ENCODE data around the gene PDZD8.

Gene PDZD8

DNA sequence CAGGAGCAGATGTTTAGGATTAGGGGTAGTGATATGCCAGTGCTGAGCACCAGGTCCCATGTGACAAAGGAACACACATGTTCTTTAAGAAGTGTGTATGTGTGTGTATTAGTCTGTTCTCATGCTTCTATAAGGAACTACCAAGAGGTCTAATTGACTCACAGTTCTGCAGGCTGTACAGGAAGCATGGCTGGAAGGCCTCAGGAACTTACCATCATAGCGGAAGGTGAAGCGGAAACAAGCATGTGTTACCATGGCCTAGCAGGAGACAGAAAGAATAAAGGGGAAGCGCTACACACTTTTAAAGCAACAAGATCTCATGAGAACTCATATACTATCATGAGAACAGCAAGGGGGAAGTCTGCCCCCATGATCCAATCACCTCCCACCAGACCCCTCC is 22.8 kb upstream of the PDZD8 start:
- DNase-seq: no peak

DNA sequence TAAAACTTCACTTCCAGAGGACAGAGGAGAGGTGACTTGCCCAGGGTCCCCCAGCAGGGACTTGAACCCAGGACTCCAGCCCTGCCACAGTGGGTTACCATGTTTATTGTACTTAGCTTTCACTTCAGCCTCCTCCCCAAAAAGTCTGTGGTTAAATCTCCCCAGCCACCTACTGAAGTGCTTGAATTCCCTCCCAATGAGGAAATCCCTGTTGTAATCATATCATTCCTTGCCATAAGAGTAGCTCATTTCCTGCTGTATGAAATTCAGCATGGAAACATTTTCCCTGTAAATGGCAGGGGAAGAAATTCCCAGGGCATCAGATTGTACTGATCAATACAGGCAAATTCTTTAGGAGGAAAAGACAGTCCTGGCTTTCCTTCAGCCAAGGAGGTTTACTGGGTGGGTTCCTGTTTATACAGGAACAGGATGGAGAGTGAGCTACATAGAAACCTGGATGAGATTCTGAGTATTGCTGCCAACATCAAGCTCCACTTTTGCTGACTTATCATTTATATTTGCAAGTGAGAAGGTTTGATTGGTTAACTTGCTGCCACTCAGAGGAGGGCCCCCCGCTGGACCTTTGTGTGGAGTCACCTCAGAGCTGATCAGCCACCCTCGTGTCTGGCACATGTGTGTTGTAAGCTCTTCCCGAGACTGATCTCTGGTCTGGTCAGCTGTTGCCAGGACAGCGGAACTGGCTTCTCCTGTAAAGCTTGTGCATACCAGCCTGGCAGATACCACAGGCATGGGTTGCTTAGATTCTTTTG is 16.4 kb upstream of the PDZD8 start:
- no peak for DNase-seq

DNA sequence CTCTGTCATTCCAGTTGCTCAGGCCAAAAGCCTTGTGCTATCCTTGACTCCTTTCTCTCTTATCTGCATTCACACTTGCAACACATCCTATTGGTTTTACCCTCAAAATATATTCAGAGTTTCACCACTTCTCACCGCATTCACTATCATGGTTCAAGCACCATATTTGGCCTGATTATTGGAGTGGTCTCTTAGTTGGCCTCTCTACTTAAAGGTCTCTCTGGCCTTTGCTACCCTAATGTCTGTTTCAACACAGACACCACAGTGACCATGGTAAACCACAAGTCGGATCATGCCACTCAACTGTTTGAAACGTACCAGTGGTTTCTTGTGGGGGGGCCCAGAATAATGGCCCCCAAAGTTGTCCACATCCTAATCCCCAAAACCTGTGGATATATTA is 15.2 kb upstream of the PDZD8 start:
- DNase-seq: no peak

DNA sequence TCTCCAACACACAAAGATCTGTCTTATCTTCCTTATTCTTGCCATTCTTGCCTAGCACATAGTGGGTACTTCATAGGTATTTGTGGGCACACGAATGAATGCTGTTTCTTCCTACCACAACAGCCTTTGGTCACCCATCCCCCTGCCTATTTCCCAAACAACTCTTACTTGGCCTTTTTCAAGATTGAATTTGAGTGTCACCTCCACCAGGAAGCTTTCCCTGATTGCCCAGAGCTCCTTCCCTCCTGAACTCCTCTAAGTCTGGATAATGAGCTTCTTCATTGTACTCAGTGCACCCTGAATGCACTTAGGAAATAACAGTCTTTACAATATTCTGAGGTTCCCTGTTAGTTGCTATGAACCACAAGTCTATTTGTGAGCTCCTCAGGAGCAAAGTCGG is 11.6 kb upstream of the PDZD8 start:
- DNase-seq: no peak

DNA sequence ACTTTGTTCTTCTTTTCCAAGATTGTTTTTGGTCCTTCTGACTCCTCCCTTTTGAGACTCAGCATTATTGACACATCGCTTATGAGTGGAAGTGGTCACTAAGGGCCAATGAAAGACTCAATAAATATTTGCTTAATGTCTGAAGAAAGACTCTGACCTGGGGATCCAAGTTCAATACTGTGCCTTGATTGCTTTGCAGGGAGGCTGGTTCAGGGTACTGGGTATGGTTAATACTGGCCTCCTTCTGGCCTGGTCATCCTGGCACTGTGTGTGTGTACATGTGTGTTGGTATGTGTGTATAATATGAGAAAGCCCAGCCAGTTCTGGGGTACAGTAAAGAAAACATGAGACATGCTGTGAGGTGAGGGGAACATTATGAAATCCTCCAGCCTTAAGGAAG is 7.6 kb upstream of the PDZD8 start:
- no peak for DNase-seq

DNA sequence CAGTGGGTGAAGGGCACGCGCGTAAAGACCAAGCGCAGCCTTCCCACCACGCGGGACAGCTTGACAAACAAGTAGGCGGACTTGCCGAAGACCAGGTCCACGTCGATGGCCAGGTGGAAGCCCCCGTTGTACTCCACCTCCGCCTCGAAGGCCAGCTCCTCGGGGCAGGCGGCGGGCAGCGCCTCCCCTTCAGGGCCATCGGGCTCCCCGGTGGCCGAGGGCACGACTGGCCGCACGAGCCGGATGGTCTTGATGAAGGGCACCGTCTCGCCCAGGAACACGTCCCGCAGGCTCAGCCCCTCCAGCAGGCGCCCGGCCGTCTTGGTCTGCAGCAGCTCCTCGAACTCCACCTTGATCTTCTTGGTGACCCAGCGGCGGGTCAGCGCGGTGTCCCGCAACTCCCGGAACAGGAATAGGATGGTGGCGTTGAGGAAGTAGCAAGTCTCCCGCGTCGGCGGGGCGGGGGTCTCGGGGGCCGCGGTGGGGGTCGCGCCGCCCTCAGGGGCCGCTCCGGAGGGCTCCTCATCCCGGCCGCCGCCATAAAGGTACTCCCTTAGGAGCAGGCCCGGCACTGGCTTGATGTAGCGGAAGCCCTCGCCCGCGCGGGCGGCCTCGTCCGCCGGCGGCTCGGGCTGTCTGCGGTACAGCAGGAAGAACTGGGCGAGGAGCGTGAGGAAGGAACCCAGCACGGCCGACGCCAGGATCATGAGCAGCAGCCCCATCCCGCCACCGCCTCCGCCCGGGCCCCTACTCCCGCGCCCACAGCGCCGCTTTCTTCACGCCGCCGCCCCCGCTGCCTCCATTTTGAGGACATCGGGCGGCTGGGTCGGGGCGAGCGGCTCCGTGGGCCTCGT is 507 bp downstream of the PDZD8 start:
- peak; percentile 85 for DNase-seq

DNA sequence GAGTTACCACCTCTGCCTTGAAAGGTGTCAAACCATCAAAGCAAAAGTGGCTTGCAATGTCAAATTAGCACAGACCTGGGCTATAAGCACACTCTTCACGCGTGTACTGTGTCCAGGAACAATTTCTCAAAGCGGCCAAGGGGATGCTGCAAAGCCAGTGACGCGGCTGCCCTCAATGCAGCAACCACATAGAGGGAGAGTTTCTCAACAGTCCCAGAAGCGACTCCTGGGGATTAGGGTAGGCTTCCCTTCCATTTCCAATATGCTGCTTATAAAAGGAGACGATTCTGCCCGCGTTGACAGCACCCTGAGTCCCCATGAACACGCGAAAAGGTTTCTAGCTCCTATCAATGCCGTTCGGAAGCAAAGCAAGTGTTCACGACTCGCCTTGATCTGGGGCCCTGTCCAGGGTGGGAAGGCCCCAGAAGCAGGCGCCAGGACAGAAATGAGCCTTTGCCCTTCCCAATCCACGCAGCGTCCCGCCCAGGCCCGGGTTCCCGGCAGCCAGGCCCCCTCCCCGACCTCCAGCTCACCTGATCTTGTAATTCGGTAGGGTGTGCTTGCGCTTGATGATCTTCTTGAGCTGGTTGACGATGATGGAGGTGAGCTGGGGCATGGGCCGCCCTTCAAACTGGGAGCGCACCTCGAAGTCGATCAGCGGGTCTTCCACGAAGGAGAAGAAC is 1.3 kb downstream of the PDZD8 start:
- no peak for DNase-seq

DNA sequence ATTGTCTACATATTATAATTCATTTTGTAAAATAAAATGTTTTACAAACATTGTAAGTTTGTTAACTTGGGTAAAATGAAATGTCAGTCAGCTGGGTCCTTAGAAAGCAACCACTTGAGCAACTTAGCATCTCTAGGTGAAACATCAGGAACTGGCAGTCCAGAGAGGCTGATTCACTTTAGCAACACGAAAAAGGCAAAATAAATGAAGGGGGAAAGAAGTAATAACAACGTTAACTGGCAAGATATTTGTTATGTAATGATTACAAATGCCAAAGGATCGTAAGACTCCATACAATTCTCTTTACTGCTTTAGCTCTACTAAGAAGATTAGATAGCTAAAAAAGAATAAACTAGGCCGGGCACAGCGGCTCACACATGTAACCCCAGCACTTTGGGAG is 5.0 kb downstream of the PDZD8 start:
- DNase-seq: no peak

DNA sequence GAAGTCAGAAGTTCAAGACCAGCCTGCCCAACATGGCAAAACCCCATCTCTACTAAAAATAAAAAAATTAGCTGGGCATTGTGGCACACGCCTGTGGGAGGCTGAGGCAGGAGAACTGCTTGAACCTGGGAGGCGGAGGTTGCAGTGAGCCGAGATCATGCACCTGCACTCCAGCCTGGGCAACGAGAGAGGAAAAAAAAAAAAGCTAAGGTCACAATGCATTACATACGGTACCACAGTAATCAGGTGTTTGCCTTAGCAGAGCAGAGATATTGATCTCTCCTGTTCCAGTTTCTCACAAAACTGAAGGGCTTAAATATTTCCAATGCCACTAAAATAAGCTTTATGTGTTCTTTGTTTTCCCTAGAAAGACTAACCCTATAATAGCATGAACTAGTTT is 7.5 kb downstream of the PDZD8 start:
- no peak for DNase-seq

DNA sequence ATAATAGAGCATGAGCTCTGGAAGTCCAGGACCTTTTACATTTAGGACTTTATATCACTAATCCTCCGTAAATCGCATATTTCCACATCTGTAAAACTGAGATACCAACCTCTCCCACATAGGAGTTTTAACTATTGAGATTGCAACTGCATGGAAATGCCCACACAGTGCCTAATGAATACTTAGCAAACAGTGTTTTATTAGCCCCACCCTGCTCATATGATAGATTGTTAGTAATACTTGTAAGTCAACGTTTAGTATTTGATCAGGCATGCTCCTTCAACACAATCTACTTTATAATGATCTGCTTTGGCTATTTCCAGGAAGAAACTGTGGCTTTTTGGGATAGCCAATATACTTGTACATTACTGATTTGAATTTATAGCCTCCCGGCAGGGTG is 8.5 kb downstream of the PDZD8 start:
- no peak for DNase-seq

DNA sequence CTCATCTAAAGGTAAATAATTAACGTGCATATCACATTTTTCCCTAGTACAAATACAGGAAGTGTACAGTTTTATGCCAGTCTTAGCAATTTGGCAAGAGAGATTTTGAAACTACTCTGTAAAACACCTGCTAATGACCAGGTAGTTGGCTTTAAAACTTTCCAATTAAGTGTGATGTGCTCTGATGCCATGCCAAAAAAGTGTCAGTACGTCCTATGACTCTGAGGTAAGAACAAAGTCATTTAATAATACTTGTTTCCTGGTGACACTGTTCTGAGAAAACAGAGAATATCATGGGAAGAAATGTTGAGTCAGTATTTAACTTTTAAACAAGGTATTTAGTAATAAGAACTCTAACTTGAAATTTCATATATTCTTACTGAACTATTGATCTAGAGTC is 9.6 kb downstream of the PDZD8 start:
- no peak for DNase-seq

DNA sequence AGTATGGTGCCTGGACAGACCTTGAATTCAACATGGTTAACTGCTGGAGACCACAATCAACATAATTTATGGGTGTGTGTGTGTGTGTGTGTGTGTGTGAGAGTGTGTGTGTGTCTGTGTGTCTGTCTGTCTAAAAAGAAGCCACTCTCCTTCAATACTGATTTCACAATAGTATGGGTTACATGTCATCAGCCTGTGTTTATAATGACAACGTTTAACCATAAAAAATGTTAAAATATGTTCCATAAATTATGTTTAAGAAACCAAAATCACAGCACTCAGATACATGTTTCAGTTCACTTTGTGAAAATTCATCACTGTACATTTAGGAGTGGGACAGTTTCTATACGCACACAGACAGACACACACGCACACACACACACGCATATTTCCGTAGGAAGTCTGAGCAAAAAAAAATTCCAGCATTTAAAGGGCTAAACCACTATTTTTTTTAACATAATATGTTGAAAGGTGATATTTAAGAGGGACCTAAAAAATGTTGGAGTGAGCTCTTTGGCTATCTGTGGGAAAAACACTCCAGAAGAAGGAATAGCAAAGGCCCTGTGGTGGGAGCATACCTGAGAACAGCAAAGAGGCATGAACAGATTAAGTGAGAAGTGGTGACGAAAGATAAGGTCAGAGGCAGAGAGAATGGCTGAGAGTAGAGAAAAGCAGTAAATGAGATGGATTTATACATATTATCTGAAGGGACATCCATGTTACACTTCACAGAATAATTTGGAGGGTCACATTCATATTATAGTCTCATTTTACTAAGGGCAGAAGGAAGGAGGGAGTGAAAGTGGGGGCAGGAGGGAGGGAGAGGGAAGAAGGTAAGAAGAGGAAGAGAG is 10.9 kb downstream of the PDZD8 start:
- DNase-seq: no peak

DNA sequence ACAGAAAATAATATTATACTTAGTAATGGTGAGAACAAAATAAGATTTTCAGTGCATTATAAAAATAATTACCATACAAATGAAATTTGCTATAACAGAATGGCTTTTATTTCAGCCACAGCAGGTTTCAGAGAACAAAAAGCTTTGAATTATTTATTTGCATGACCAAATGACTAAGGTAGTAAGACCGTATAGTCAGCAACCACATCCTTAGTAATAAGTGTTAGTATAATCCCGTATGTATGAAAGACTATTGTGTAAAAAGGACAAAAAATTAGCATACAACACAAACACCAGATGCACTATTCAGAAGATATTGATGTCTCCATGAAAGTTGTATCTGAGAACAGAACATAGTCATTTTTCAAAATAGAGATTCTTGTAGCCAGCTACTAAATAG is 12.2 kb downstream of the PDZD8 start:
- DNase-seq: no peak

DNA sequence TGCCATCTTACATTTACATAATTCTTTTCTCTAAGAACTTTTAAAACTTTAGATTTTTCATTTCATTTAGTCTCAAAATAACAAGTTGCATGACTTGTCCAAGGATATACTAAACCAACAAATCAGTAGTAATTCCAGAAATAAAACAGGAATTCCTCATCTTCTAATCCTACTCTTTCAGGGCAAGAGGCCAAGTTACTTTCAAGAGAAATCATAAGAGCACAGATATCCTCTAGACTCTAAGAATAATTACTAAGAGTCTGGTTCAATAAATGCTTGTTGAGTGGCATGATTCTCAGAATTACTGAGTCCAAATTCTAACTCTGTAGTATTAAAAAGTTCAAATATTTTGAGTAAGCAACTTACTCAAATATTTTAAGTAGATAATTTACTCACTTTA is 12.9 kb downstream of the PDZD8 start:
- no peak for DNase-seq

DNA sequence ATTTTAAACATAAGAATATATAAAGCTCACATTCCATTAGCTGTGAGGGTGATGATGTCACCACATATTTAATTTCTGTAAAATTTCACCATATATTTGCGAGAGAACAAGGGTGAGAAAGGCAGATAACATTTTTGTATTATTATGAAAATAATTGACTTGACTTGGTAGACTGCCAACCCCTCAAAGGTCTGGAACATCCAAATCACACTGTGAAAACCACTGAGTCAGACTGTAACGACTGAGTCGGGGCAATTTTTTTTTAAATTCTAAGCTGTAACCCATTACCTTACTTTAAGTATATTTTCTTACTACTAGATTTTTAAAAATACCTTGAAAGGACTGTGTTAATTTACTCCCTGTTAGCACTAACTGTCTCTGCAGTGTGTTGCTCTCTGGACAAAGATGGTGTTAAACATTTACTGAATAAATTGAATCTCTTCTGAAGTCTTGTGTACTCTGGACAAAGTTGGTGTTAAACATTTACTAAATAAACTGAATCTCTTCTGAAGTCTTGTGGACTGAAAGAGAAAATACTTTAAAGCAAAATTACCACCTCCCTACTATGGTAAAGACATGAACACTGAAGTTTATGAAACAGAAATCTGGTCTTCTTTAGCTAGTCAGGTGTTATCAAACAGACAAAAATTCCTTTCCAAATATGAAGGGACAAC is 14.1 kb downstream of the PDZD8 start:
- DNase-seq: no peak

DNA sequence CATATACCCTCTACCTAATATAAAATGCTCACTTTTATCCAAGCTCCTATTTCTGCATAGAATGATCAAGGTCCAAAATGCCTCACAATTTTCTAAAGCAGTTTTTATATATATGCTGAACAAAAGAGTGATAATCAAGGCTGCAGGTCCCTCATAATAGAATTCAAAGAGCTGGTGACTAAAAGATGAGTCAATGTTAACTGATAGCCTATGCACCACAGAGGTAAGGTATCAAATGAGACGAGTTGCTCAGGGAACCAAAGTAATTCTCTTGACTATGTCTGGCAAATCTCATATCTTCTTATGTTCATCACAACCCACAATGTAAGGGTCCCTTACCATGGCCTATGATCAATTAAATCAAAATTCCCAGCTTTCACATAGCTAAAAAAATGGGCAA is 15.2 kb downstream of the PDZD8 start:
- DNase-seq: no peak

DNA sequence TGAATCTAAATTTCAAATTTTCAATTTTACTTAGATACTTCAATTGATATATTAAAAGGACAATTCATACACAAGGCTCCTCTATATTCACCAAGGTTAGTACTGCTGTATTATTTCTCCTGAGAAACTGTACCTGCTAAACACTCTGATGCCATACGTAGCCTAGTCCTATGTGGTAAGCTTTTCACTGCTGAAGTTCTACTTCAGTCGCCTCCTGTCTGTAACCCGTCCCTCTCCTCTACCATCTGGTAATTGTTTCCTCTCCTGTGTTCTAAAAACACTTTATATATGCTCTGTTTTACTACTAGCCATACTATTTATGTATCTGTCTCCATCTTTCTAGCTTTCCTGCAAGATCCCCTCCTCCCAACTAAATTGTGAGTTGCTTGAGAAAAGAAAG is 20.2 kb downstream of the PDZD8 start:
- no peak for DNase-seq

DNA sequence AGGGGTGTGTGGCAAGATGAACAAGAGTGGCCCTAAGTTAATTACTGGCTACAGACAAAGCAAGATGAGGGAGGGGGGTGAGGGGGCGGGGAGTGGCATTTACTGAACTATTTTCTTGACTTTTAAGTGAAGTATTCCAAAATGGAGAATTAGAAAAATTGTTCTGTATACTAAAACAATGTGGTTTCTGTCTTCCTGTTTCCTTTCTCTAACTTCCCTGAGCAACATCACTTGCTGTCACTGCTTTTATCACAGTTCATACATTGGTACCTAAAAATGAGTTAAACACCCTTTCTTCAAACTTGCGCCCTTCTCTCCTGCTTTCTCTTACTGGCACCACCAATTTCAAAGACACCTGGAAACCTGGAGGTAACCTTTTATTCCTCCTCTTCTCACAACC is 21.6 kb downstream of the PDZD8 start:
- DNase-seq: no peak

DNA sequence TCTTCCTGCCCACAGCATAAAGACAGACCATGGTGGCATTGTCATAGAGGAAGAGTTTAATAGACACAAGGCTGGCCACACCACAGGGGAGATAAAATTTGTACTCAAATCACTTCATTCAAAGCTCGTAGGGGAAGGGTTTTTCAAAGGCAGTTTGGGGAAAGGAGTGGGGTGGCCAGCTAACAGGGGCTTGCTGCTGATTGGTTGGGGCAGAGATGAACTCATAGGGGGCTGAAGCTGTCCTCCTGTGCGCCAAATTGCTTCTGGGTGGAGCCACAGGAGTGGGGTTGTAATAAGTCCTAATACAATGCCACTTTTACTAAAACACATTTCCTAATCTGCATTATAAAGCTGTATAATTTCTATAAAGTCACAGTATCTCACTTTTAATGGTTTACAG is 22.5 kb downstream of the PDZD8 start:
- DNase-seq: no peak

DNA sequence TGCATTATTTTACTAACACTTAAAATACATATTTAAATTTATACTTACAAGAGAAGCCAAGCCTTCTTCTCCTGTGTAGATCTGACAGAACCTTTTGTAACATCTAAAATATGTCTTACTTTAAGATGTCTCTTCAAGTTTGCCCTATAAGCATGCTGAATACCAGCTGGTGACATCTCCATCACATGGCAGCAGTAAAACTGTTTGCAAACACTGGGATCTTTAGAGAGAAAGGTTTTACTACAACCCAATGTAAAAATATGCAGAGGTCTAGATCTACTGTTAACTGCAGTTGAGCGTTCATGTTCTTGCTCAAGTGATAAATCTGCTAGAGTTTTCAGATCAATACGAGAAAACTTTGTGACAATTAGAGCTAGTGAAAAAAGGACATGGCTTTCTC is 23.2 kb downstream of the PDZD8 start:
- DNase-seq: no peak

DNA sequence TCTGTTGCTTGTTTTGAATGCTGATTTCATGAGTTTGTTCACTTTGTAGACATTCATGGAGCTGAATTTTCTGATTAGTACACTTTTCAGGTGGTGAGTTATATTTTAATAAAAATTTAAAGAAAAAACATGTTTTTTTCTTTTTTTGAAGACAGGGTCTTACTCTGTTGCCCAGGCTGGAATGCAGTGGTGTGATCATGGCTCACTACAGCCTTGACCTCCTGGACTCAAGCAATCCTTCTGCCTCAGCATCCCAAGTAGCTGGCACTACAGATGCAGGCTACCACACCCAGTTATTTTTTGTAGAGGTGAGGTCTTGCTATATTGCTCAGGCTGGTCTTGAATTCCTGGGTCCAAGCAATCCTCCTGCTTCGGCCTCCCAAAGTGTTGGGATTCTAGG is 23.7 kb downstream of the PDZD8 start:
- no peak for DNase-seq

DNA sequence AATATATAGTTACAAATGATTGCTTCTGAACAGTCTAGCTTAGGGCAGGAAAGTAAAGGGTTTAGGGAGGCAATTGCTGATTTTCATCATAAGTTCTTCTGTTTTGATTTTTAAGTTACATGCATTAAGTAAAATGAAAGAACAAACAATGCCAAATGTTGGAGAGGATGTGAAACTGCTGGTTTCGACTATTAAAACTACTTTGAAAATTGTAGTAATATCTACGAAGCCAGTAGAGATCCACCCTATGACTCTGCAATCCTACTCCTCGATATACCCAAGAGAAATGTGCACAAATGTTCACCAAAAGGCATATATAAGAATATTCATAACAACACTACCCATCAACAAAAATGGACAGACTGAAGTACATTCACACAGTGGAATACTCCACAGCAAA is 24.3 kb downstream of the PDZD8 start:
- DNase-seq: no peak

All from right kidney (tissue), 1 donor.